GM19455 (cell line): ENCODE data around the gene NPM3.
"Not testable (repeated sequence)": the region's sequence is repeated elsewhere in the genome, so short reads cannot be mapped to it uniquely, and the experiment has no call there.

Source experiments
- ATAC-seq: cut with Tn5 transposase; IDR thresholded peaks from one replicate; pipeline ENCODE4 v1.9.1; 2021; ENCODE audit not compliant: unreplicated experiment

NPM3 gene

DNA sequence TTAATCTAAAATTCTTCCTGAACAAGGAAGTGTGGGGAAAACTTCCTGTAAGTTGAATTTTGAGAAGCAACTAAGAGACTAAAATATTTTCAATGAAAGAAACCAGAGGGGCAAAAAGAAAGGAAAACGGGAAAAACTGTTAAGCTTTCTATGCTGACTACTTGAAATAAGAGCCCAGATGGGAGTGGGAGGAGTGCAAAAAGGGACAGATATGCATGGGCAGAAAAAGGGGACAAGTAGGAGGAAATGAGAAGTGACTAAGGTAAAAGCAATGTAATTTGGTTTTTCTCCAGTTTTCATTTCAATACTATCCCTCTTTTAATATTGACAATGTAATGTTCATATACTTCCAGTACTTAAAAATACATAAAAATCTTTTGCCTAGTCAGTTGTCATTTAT is 23.9 kb upstream of the NPM3 start:
- ATAC-seq: no peak

DNA sequence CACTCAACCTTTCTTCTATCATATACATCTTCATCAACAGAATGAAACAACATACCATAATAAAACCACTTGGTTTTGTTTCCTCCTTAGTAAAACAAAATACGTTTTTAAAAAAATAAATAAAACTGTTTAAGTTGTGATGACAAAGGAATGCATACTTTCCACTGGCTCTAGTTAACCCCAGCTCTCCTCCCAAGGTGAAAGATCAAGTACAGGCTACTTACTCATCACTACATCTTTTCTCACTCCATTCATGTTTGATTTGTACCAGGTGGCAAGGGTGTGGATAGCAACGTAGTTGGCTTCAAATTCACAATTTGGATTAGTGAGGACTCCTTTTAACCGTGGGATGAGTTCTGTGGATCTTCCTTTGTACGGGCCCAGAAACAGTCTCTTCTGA is 20.3 kb upstream of the NPM3 start:
- ATAC-seq: no peak

DNA sequence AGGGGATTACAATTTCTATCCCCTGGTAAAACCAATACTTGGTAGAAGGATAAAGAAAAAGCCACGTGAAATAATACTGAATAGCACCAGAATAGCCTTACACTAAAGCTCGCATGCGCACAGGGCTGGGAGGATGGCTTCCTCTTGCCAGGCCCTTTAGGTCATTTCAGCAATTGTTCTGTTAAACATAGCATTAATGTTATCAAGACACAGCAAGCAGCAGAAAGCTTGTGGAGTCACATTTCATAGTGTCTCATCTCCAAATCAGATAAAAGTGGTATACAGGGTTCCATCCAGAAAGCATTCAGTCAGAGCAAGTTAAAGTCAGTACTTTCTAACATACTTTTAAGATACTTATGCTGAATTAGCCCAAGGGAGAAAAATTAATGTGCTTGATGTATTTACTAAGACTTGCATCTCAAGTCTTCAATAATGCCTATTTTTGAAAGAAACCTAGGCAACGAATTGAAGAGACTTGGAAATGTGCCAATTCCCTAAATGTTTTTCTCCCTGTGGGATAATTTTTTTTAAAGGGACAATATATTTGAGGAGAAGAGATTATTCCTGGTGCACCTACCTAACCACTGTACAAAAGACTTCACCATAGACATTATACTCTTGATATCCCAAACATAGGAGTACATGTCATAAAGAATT is 14.3 kb upstream of the NPM3 start:
- no peak for ATAC-seq

DNA sequence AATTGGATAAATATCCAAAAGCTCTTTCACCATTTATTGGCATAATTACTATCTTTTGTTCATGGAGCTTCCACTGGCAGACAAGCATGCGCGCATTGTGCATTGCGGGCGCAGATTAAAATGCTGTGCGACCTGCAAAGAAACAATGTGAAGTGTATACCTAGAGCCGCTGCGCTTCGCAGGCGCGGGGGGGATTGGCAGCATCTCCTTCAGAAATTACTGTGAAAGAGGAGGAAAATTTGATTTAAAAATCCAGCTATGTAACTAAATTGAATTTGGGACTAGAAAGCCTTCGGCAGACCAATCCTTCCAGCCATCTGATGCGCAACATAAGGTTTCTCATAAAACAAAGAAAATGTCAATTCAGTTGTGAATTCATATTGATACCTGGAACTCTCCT is 10.3 kb upstream of the NPM3 start:
- ATAC-seq: no peak

DNA sequence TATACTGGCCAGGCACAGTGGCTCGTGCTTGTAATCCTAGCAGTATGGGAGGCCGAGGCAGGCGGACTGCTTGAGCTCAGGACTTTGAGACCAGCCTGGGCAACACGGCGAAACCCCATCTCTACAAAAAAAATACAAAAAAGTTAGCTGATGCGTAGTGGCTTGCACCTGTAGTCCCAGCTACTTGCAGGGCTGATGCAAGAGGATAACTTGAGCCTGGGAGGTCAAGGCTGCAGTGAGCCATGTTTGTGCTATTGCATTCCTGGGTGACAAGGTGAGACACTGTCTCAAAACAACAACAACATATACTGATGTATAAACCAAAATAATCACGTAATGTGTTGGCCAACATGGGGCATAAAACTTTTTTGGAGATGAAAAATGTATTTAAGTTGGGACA is 6.4 kb upstream of the NPM3 start:
- no peak for ATAC-seq

DNA sequence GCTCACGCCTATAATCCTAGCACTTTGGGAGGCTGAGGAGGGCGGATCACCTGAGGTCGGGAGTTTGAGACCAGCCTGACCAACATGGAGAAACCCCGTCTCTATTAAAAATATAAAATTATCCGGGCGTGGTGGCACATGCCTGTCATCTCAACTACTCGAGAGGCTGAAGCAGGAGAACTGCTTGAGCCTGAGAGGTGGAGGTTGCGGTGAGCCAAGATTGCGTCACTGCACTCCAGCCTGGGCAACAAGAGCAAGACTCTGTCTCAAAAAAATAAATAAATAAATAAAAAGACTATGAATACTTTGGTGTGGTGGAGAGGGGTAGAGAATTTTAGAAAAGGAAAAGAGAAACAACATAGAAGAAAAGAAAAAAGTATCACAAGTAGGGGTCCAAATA is 6.0 kb upstream of the NPM3 start:
- not testable (repeated sequence) for ATAC-seq

DNA sequence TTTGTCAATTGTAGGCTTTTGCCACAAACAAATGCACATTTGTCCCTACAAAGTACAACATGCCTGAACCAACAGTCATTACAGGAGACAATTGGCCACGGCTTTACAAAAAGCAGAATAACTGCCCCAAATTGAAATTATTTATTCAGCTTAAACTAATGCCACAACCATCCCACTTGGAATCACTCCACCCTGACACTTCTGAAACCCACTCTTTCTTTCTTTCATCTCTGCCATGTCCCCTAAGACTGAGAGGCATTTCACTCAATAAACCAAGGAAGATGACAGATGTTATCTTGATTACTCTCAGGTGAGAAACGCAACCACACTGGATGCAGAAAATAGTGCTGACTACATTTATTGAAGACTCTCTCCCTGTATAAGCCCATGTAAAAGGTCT is 2.6 kb upstream of the NPM3 start:
- ATAC-seq: no peak

DNA sequence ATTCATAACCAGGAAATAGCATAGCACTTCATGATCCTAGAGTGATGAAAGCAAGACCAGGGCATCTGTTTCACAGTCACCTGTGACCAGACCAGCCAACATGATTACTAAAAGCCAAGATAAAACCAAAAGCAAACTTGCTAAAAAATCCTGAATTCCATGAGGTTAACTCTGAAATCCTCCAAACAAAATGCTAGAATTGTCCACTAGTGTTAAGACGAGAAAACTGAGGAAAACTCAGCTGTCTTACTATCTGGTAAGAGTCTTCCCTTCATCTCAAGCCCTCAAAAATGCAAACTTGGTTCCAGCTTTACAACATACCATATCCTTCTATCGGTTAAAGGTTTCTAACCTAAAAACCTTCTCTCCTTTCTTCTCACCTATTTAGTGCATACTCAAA is 1.3 kb upstream of the NPM3 start:
- ATAC-seq: no peak

DNA sequence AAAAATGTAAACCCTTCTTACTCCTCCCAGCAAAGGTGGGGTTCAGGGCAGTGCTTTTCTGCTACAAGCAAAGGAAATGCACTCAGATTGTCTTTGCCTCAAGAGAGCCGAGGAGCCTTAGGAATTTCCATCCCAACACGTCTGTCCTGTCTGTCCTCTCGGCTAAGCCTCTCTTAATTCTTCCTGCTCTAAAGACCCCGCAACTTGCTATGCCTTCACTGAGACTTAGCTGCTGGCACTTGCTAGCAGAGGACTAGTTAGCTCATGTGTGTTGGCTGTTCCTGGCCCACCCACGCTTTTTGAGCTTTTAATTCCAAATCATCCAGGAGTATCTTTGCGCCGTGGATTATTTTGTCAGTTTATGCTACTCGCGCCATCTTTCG is 481 bp upstream of the NPM3 start:
- ATAC-seq: no peak

DNA sequence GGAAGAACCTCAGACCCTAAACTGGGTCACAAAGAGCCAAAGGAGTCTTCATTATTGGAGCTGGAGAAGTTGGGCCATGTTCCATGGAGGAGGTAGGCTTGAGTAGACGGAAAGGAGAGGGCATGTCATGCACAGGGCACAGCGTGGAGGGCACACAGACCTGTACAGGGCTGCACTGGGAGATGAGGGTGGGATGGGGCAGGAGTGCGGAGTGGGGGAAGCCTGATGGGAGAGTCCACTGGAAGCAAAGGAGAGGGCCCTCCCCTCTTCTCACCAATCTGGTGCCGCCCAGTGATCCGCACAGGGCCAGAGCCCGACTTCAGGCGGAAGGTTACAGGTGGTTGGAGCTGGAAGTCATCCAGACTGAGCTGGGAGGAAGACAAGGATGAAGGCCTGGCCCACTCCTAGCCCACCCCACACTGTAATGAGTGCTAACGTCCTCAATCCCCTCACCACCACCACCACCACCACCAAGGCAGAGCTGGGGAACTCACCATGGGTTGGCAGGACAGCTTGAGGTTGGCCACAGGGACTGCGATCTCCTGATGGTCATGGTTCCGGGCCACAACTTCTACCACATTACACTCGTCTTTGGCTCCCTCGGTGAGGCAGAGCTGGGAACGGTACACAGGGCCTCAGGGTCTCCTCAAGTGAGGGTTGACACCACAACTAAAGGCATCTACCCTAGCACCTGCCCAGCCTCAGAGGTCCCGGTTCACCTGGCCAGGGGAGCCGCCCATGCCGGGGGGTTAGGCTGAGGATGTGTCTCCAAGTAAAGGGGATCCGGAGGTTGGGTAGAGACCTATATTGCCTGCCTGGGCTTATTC is 1.0 kb downstream of the NPM3 start:
- no peak for ATAC-seq

DNA sequence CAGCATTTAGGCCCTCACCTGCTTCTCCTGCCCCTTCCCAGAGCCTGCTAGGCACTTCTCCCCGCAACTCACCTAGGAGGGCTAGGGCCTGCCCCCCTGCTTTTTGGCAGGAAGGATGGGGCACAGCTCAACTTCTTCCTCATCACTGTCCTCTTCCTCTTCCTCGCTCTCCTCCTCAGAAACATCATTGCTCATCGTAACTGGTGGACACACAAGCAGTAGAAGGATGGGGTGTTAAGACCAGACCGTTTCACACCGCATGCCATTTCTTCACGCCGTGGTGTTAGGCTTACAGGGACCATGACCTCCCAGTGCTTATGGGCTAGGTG is 1.6 kb downstream of the NPM3 start:
- ATAC-seq: no peak

DNA sequence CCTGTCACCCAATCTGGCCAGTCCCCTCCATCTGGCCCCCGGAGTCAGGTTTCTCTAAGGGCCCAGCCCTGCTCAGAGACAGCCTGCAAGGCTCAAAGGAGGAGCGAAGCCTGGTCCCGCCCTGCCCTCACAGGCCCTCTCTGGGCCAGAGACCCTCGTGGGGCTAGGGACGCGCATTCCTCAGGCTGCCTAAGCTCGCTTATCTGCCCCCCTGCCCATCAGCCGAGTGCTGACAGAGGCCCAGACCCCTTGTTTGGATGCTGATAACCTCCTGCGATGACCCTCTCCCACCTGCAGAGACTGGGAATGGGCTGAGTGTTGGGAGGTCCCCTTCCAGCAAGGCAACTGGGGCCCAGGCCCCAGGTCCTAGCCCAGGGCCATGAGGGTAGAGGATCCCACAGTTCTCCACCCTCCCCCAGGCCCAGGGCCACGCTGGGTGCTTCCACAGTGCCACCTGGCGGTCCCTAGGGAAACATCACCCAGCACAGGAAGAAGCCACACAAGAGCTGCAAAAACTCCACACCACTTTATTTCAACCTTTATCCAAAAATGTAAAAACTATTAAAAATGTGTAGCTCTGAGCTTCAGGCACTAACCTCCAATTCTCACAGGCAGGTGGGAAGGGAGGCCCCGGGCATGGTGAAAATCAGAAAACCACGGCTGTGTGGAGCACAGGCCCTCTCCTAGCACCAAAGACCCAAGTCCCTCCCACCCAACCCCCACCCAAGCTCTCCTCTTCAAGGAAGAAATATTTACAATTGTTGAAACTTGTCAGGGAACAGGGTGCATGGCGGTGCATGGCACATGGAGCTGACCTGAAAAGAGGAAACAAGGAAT is 2.2 kb downstream of the NPM3 start:
- no peak for ATAC-seq

DNA sequence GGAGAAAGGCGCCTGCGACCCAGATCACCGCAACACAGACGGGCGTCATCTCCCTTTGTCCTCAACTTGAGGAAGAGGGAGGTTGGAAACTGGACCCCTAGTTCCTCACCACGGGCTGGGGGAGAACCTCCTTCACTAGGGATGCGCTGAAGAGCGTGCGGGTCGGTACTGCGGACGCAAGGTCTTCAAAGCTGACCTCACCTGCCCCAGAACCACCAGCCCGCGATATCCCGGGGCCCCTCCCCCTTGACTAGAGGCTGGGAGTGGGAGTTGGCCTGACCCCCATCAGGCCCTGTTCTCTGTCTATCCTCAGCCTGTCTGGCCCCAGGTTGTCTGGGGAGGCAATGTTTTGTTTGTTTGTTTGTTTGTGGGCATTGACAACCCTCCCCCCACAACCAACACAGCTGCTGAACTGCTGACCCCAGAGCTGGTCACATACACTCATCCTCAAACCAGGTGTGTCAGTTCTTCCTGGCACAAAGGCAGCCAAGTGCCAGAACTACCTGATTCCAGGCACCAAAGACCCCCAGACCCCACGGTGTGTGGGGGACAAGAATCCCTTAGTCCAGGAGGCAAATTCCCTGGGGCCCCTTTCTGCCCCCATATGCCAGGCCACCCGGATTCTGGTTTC is 2.9 kb downstream of the NPM3 start:
- ATAC-seq: no peak

DNA sequence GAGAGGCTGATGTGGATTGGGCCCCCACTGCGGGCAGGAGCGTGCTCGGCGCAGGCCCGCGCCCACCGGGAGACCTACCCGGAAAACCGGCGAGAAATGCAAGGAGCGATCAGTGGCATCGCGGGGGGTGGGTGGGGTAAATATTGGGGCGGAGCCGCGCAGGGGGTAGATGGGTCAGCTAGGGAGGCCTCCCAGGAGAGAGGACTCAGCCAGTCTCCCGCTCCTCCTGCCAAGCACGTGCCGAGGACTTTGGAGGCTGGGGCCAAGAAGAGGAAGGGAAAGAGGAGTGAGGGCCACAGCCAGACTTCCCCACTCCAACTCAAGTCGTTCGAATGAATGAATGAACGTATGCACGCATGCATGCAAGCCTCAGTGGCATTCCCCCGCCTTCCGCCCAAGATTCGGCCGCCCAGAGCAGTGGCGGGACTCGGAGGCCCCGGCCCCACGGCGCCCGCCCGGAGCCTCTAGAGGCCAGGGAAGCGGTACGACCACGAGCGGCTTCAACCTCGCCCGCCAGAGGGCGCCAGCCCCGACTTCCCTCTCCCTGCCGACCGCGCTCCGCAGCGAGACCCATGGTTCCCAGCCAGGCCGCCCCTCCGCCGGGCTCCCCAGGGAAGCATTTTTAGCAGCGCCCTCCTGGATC is 3.6 kb downstream of the NPM3 start:
- ATAC-seq: no peak

DNA sequence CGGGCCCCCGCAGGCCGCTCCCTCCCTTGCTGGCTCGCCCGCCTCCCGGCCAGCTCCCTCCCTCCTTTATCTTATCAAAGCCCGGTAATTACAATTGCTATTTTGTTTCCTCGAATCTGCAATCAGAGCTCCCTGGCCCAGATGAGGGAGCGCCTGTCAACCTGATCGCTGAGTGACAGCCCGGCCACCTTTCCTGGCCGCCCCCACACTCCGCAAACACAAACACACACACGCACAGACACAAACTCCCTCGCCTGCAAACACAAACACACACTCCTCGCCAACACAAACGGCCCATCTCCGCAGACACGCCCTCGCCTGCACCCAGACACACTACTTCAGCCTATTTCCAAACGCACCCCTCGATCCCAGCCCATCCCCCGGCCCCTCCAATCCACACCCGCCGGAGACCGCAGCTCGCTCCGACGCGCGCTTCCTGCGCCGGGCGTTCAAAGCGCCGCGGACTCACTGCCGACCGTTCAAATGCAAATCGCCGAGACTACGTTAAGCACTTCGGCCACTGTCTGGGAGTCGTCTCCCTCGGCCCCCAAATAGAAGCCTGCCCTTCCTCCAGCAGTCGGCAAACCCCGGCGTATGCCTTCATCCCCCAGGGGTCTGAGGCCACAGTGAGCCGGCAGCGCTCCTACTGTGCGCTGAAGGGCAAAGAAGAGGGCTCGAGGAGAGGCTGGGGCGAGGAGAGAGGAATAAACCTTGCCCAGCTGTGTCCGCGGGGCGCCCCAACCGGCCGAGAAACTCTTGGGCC is 4.3 kb downstream of the NPM3 start:
- no peak for ATAC-seq

DNA sequence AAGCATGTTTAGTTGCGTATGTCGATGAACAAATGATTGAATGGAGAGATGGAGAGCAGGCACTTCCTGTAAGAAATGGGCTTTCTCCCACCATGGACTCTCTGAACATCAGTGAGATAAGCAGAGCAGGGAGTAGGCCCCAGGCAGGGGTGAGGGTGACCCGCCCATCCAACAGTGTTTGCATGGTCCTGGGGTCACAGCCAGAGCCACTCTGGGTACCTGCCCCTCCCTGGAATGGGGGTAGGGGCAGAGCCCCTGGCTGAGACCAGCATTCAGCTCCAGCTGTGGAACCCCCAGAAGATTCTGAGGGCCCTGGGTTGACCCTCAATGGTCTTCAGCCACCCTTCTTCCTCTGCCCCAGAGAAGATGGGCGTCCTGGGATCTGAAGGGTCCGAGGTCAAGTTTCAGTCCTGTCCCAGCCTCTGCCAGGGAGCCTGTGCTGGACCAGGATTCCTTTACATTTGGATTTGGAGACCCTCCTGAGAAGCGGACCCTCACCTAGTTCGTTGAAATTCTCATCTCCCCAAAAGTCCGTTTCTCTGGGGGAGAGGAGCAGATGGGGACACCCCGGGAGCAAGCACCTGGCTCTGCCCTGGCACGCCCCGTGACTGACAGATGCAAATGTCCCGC is 5.0 kb downstream of the NPM3 start:
- ATAC-seq: no peak

DNA sequence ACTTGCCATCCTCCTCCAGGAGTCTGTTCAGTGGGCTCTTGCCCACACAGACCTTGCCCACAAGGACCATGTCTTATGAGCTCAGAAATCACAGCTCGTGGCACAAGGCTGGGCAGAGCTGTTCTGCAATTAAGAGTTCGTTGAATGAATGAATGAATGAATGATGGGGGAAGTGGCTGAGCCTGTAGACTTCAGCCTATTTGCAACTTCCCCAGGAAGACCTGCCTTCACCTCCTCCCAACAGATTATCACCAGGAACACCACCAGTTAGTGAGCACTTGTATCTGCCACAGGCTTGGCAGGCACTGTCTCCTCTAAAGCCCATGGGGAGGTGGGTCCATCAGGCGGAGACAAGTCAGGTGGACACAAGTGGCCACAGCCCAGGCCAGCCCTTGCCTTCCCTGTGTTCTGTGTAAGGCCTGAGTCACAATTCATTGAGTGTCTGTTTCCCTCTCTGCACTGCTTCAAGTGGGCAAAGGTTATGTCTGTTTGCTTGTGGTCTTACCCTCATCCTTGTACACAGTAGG is 5.6 kb downstream of the NPM3 start:
- no peak for ATAC-seq

DNA sequence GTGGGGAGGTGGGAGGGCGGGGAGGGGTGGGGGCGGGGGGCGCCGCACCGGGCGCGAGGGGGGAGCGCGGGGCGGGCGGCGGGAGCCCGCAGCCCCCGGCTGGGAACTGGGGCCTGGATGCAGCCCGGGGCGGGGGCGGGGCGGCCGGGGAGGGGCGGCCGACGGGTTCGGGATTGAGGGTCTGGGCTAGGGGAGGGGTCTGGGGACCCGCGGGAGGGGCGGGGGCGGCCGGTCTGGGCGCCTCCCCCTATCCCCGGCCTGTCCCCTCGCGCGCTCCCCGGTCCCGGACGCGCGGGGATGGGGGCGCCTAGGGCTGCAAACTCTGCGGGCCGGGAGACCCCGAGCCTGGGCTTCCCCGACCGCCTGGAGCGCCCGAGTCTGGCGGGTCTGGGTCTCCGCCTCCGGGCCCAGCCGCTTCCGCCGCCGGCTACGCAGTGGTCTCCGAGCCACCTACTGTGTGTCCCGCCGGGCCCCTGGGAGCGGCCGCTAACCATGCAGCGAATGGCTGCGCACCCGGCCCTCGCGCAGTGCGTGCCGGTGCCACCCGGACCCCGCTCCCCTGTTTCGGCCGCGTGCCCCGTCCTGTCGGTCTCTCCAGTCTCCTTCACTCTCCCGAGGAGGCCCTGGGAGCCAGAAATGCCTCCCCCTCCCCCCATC is 7.0 kb downstream of the NPM3 start:
- ATAC-seq: no peak
